A549 treated with dexamethasone at 1 μM for 4 hours (cell line): Measurements from ENCODE around the gene PDCL3. TPM values are rescaled to one million over a fixed set of nuclear protein-coding genes. Genes with fewer than 3 reads are reported as not detected.

ENCODE experiments used
- total RNA-seq: library from RNA; stranded (reverse); fragments of 200-300 nt; extraction: Qiagen RNA extraction; gene quantifications from 5 replicates; pipeline ENCODE4 v1.2.3, GENCODE V29; 2022

Gene PDCL3
- 39.2 to 55.2 TPM (median 39.7 TPM) in 5 replicates for total RNA-seq

GRCh38 chr2:100562613-100563406 lies at the start of gene PDCL3:
Gene PDCL3, plus strand, starts transcription at chr2:100562993. Its CDS starts 75 bp downstream, at chr2:100563068.

Other genes with a start within 250 kb of the PDCL3 start
- gene LONRF2, start 240.5 kb upstream of the PDCL3 start, total RNA-seq, result 1.5 to 3.3 TPM (median 2.1 TPM) in 5 replicates
- 14.2 to 16.3 TPM (median 14.5 TPM) in 5 replicates for gene CHST10, start 145.3 kb upstream of the PDCL3 start, total RNA-seq
- not detected in 5 replicates for gene NMS, start 92.5 kb upstream of the PDCL3 start, total RNA-seq